ENCODE measurements around the gene NDUFB3. TPM values are rescaled to one million over a fixed set of nuclear protein-coding genes. Genes with fewer than 3 reads are reported as not detected.

Gene NDUFB3
- total RNA-seq, 1 donor, result 10.2 TPM

- no peak for DNase-seq (ENCODE audit: low read depth in 2 of 3, low spot score in 2 of 3)
Measured at GRCh38 chr2:201127152-201127511, 55.3 kb downstream of the NDUFB3 start.

- DNase-seq (ENCODE audit: low read depth in 2 of 3, low spot score in 2 of 3), result peak in 1 of 3 donors; percentile 27
Measured at GRCh38 chr2:201127570-201127969, 55.8 kb downstream of the NDUFB3 start.

- no peak for DNase-seq (ENCODE audit: low read depth in 2 of 3, low spot score in 2 of 3)
Measured at GRCh38 chr2:201128033-201128432, 56.2 kb downstream of the NDUFB3 start.

- no peak for DNase-seq (ENCODE audit: low read depth in 2 of 3, low spot score in 2 of 3)
Measured at GRCh38 chr2:201128933-201129505, 57.2 kb downstream of the NDUFB3 start.

GRCh38 chr2:201130524-201131186 lies 58.9 kb downstream of the NDUFB3 start:
- DNase-seq (ENCODE audit: low read depth in 2 of 3, low spot score in 2 of 3), result no peak

- peak in 2 of 3 donors; percentile 56 to 61 for DNase-seq (ENCODE audit: low read depth in 2 of 3, low spot score in 2 of 3)
Measured at GRCh38 chr2:201132518-201132917, 60.7 kb downstream of the NDUFB3 start.

Small RNA genes lying within 50 kb of the gene (small RNA-seq; reads per million reads assigned to genes)
- not detected for gene RNU6-1206P

Other genes with a start within 250 kb of the NDUFB3 start
- 84.8 TPM for gene CLK1, start 207.3 kb upstream of the NDUFB3 start, total RNA-seq
- 43.1 TPM for gene PPIL3, start 182.9 kb upstream of the NDUFB3 start, total RNA-seq
- 19.7 TPM for gene NIF3L1, start 182.6 kb upstream of the NDUFB3 start, total RNA-seq
- 7.5 TPM for gene ORC2, start 108.3 kb upstream of the NDUFB3 start, total RNA-seq
- 8.3 TPM for gene HYCC2, start 330 bp upstream of the NDUFB3 start, total RNA-seq
- gene CFLAR, start 44.2 kb downstream of the NDUFB3 start, total RNA-seq, result 118 TPM
- gene CASP10, start 111.1 kb downstream of the NDUFB3 start, total RNA-seq, result 54.1 TPM
- 35.0 TPM for gene CASP8, start 188.5 kb downstream of the NDUFB3 start, total RNA-seq

Measured in hematopoietic multipotent progenitor cell (in vitro differentiated cells).